ENCODE data around the gene MAP3K5.

The MAP3K5 gene

GRCh38 chr6:136614994-136615393, 177.3 kb downstream of the MAP3K5 start:
- no peak overlapping the region for H3K27ac ChIP-seq
- H3K4me3 ChIP-seq (ENCODE audit: low read depth in 1 of 2, low read length in 1 of 2): no peak overlapping the region
- H3K36me3 ChIP-seq: peaks cover 81% of the 10 kb centered on the region
- no peaks in the 10 kb centered on the region for H3K9me3 ChIP-seq
- no peaks in the 10 kb centered on the region for H3K27me3 ChIP-seq
- TF ChIP-seq CTCF (IDR thresholded peaks at IDR 0.05): no peak
- peaks cover 2 to 4% of the 10 kb centered on the region in 2 experiments for H3K4me1 ChIP-seq (ENCODE audit: control insufficient read depth in 1 of 2, insufficient read depth in 1 of 2, low read depth in 1 of 2, low read length in 1 of 2)

- no peak overlapping the region for H3K27ac ChIP-seq
- no peak overlapping the region for H3K4me3 ChIP-seq (ENCODE audit: low read depth in 1 of 2, low read length in 1 of 2)
- no peaks in the 10 kb centered on the region for H3K9me3 ChIP-seq
- H3K36me3 ChIP-seq: peaks cover 79% of the 10 kb centered on the region
- H3K27me3 ChIP-seq: no peaks in the 10 kb centered on the region
- peaks cover 8 to 10% of the 10 kb centered on the region in 2 experiments for H3K4me1 ChIP-seq (ENCODE audit: control insufficient read depth in 1 of 2, insufficient read depth in 1 of 2, low read depth in 1 of 2, low read length in 1 of 2)
- TF ChIP-seq CTCF (IDR thresholded peaks at IDR 0.05): no peak
Measured at GRCh38 chr6:136614350-136614749, 177.9 kb downstream of the MAP3K5 start.

GRCh38 chr6:136613477-136613876, 178.8 kb downstream of the MAP3K5 start:
- H3K27me3 ChIP-seq: no peaks in the 10 kb centered on the region
- H3K9me3 ChIP-seq: no peaks in the 10 kb centered on the region
- peaks cover 10 to 13% of the 10 kb centered on the region in 2 experiments for H3K4me1 ChIP-seq (ENCODE audit: control insufficient read depth in 1 of 2, insufficient read depth in 1 of 2, low read depth in 1 of 2, low read length in 1 of 2)
- TF ChIP-seq CTCF (IDR thresholded peaks at IDR 0.05): no peak
- no peak overlapping the region for H3K4me3 ChIP-seq (ENCODE audit: low read depth in 1 of 2, low read length in 1 of 2)
- peaks cover 81% of the 10 kb centered on the region for H3K36me3 ChIP-seq
- no peak overlapping the region for H3K27ac ChIP-seq

- TF ChIP-seq CTCF (IDR thresholded peaks at IDR 0.05): no peak
- Histone ChIP-seq H3K36me3 (peaks cover 81% of the 10 kb centered on the region), H3K4me1 (ENCODE audit: control insufficient read depth in 1 of 2, insufficient read depth in 1 of 2, low read depth in 1 of 2, low read length in 1 of 2) (peaks cover 10 to 13% of the 10 kb centered on the region in 2 experiments), H3K27ac (no peak overlapping the region), H3K4me3 (ENCODE audit: low read depth in 1 of 2, low read length in 1 of 2) (no peak overlapping the region), H3K9me3 (no peaks in the 10 kb centered on the region), H3K27me3 (no peaks in the 10 kb centered on the region)
Measured at GRCh38 chr6:136612666-136613389, 179.4 kb downstream of the MAP3K5 start.

GRCh38 chr6:136611746-136612145, 180.5 kb downstream of the MAP3K5 start:
- no peak for TF ChIP-seq CTCF (IDR thresholded peaks at IDR 0.05)
- Histone ChIP-seq H3K9me3 (no peaks in the 10 kb centered on the region), H3K4me3 (ENCODE audit: low read depth in 1 of 2, low read length in 1 of 2) (no peak overlapping the region), H3K27ac (no peak overlapping the region), H3K27me3 (no peaks in the 10 kb centered on the region), H3K36me3 (peaks cover 82% of the 10 kb centered on the region), H3K4me1 (ENCODE audit: control insufficient read depth in 1 of 2, insufficient read depth in 1 of 2, low read depth in 1 of 2, low read length in 1 of 2) (peaks cover 10 to 13% of the 10 kb centered on the region in 2 experiments)

Measured in neutrophil (primary cell).